ENCODE measurements around the gene SNPH.

DNA sequence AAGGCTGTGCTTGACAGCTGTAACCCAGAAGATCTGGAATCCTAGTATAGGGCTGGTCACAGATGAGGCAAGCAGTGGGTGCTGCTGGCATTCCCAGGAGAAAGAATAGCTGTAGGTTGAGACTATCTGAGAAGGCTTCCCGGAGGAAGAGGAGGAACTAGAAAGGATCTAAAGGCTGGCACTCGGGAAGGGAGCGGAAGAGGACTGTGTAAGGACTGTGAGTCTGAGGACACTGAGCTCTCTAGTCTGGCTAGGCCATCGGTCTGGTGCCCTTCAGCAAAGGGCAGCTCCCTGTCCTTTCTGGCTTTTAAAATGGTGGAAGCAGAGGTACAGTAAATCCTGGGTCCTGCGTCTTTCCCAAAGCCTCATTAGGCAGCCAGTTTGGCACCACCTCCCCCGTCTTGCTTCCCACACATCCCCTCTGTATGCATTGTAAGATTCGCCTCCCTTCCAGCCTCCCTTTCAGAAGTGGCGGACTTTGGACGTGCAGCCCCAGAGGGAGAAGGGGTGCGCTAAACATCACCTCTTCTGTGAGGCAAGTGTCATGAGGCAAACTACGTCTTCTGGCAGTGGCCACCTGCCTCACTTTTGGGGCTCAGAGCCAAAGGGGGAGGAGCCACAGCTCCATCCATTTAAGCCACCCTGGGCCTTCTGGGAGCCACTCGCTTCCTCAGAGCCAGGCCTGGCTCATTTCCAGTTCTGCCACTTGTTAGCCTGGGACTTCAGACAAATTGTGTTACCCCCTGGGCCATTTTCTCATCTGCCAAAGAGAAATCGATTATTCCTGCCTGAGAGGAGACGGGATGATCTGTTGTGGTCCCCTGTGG lies 8.6 kb downstream of the SNPH start:
- no peak for TF ChIP-seq POLR2A (IDR thresholded peaks at IDR 0.05)
- TF ChIP-seq, protein P1, sequence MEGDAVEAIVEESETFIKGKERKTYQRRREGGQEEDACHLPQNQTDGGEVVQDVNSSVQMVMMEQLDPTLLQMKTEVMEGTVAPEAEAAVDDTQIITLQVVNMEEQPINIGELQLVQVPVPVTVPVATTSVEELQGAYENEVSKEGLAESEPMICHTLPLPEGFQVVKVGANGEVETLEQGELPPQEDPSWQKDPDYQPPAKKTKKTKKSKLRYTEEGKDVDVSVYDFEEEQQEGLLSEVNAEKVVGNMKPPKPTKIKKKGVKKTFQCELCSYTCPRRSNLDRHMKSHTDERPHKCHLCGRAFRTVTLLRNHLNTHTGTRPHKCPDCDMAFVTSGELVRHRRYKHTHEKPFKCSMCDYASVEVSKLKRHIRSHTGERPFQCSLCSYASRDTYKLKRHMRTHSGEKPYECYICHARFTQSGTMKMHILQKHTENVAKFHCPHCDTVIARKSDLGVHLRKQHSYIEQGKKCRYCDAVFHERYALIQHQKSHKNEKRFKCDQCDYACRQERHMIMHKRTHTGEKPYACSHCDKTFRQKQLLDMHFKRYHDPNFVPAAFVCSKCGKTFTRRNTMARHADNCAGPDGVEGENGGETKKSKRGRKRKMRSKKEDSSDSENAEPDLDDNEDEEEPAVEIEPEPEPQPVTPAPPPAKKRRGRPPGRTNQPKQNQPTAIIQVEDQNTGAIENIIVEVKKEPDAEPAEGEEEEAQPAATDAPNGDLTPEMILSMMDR (IDR thresholded peaks at IDR 0.05), result no peak
- TF ChIP-seq POLR2AphosphoS5 (IDR thresholded peaks at IDR 0.05), result no peak

All from upper lobe of left lung (tissue), 4 donors.